Measurements from ENCODE around the gene PIAS2.

GRCh38 chr18:46899274-46899948 lies 17.9 kb downstream of the PIAS2 start:
- TF ChIP-seq POLR2AphosphoS5 (IDR thresholded peaks at IDR 0.05) (no peak), POLR2A (IDR thresholded peaks at IDR 0.05) (no peak), CTCF (IDR thresholded peaks at IDR 0.05) (no peak)

Data from suprapubic skin (tissue), 4 donors.